Measurements from ENCODE around the gene SP110. TPM values are rescaled to one million over a fixed set of nuclear protein-coding genes. Genes with fewer than 3 reads are reported as not detected.

SP110 gene
- total and polyA plus RNA-seq, 2 of the 4 experiments (the other 2 are of a cell fraction): 9.3 to 10.2 TPM

- H2AK9ac ChIP-seq (replicated peaks; ENCODE audit: low read depth, low read length, poor library complexity): no peak overlapping the region
- no peaks in the 10 kb centered on the region for H3K79me1 ChIP-seq (ENCODE audit: low read depth in 1 of 2, low read length in 2 of 2)
- no peak overlapping the region for H3K27ac ChIP-seq (ENCODE audit: insufficient read depth, low read length)
- WGBS, 2 experiments (ENCODE audit: extremely low coverage in 2 of 2, insufficient read length in 1 of 2): no CpG with 5 or more reads among the region's 1 CpG
- H3K27me3 ChIP-seq (ENCODE audit: control insufficient read depth, insufficient read depth, low read length): no peaks in the 10 kb centered on the region; the same call in 1 of the 2 replicates
- H4K91ac ChIP-seq (ENCODE audit: insufficient read depth, low read depth, low read length): no peak overlapping the region
- dilution Hi-C loops (cut with HindIII; ENCODE audit: low sequenced_read_pairs, unreplicated experiment) (no loop called here), in situ Hi-C loops (cut with MboI; ENCODE audit: low sequenced_read_pairs) (no loop called here), intact Hi-C loops (cut with micrococcal nuclease) (no loop called here)
- H2AK5ac ChIP-seq (ENCODE audit: low read depth, low read length): no peak overlapping the region
- H2BK5ac ChIP-seq (ENCODE audit: low read depth, low read length, poor library complexity, severe bottlenecking): no peak overlapping the region
- H3K4me1 ChIP-seq (ENCODE audit: control insufficient read depth, insufficient read depth, low read length): no peaks in the 10 kb centered on the region; the same call in 1 of the 2 replicates
- no peaks in the 10 kb centered on the region for H3K36me3 ChIP-seq (ENCODE audit: control insufficient read depth, insufficient read depth, low read length)
- no peak overlapping the region for H2BK120ac ChIP-seq (ENCODE audit: low read depth, low read length)
- no peak overlapping the region for H3K4me3 ChIP-seq (ENCODE audit: insufficient read depth, low read depth, low read length)
- no peak overlapping the region for H3K4ac ChIP-seq (ENCODE audit: low read depth, low read length)
- H3K4me2 ChIP-seq (ENCODE audit: low read depth, low read length): no peak overlapping the region
- H2BK15ac ChIP-seq (ENCODE audit: low read depth, low read length): no peak overlapping the region
- H4K20me1 ChIP-seq (ENCODE audit: insufficient read depth, low read length): no peaks in the 10 kb centered on the region
- H4K5ac ChIP-seq (ENCODE audit: low read depth, low read length): no peak overlapping the region
- no peak overlapping the region for H3K23ac ChIP-seq (ENCODE audit: low read depth, low read length)
- CTCF ChIA-PET: interaction anchor here (1.0 kb wide), 1 partner anchor 29 kb away, joined by 3 read pairs; no protein-coding TSS in a partner anchor
- POLR2A ChIA-PET (ENCODE audit: unreplicated experiment): interaction anchor here (0.6 kb wide), 1 partner anchor 17 kb away, joined by 3 read pairs; no protein-coding TSS in a partner anchor
- DNase-seq (no peak), ATAC-seq (ENCODE audit: low read depth) (no peak)
- no peak overlapping the region for H3K14ac ChIP-seq (replicated peaks; ENCODE audit: low read depth, low read length)
- no peak overlapping the region for H3K18ac ChIP-seq (ENCODE audit: low read depth, low read length)
- peaks cover 6% of the 10 kb centered on the region for H3K9me3 ChIP-seq (ENCODE audit: control insufficient read depth, insufficient read depth, low read length)
- no peak overlapping the region for H4K8ac ChIP-seq (ENCODE audit: low read depth in 2 of 2, low read length in 2 of 2)
- BruUV-seq (replicated peaks): no TSS peak
- no peak overlapping the region for H3K56ac ChIP-seq (ENCODE audit: extremely low read depth, insufficient read depth, low read length)
- no peaks in the 10 kb centered on the region for H3K9me1 ChIP-seq (ENCODE audit: insufficient read depth, low read length)
- TF ChIP-seq RAD21 (IDR thresholded peaks at IDR 0.05; ENCODE audit: low read length): no peak
- no peak overlapping the region for H2BK20ac ChIP-seq (ENCODE audit: low read depth, low read length)
- H3K9ac ChIP-seq (ENCODE audit: low read depth, low read length): no peak overlapping the region
- no peak overlapping the region for H2AFZ ChIP-seq (replicated peaks; ENCODE audit: low read length, poor library complexity)
These were observed 90.4 kb downstream of the SP110 start for GRCh38 chr2:230129343-230129742.
